H9 (cell line): ENCODE measurements around the gene ENKD1. TPM values are rescaled to one million over a fixed set of nuclear protein-coding genes. Genes with fewer than 3 reads are reported as not detected.

ENCODE experiments used
- DNase-seq: peaks from one replicate; pipeline ENCODE4 v3.0.0-alpha.2; 2017
- H2AFZ ChIP-seq: one replicate; pipeline ENCODE4 v1.6.1; 2013; ENCODE audit warnings: mild to moderate bottlenecking, low read length, control low read depth, moderate library complexity
- H2AK5ac ChIP-seq: 2 replicates; pipeline ENCODE4 v1.6.1; 2013; ENCODE audit warnings: low read length, control low read depth, mixed read lengths; ENCODE audit not compliant: insufficient read length
- H2BK120ac ChIP-seq: one replicate; pipeline ENCODE4 v1.6.1; 2013; ENCODE audit warnings: low read depth, mild to moderate bottlenecking, low read length, control low read depth, inconsistent platforms; ENCODE audit not compliant: poor library complexity, severe bottlenecking
- H2BK12ac ChIP-seq: 2 replicates; pipeline ENCODE4 v1.6.1; 2013; ENCODE audit warnings: low read length, control low read depth, mixed read lengths, low read depth; ENCODE audit not compliant: insufficient read length
- H2BK15ac ChIP-seq: 2 replicates; pipeline ENCODE4 v1.6.1; 2013; ENCODE audit warnings: low read depth, low read length, control low read depth
- H2BK20ac ChIP-seq: one replicate; pipeline ENCODE4 v1.6.1; 2013; ENCODE audit warnings: low read depth, mild to moderate bottlenecking, low read length, control low read depth, inconsistent platforms; ENCODE audit not compliant: poor library complexity, severe bottlenecking
- H2BK5ac ChIP-seq: 2 replicates; pipeline ENCODE4 v1.6.1; 2013; ENCODE audit warnings: low read length, control low read depth, mixed read lengths; ENCODE audit not compliant: insufficient read length
- H3K14ac ChIP-seq: 2 replicates; pipeline ENCODE4 v1.6.1; 2013; ENCODE audit warnings: low read length, control low read depth; ENCODE audit not compliant: insufficient read depth
- H3K18ac ChIP-seq: 2 replicates; pipeline ENCODE4 v1.6.1; 2013; ENCODE audit warnings: low read depth, mild to moderate bottlenecking, mixed read lengths, low read length, control low read depth; ENCODE audit not compliant: insufficient read length
- H3K23ac ChIP-seq: 2 replicates; pipeline ENCODE4 v1.6.1; 2013; ENCODE audit warnings: low read length, control low read depth, mixed read lengths, low read depth; ENCODE audit not compliant: insufficient read length
- H3K23me2 ChIP-seq: 2 replicates; pipeline ENCODE4 v1.6.1; 2013; ENCODE audit warnings: low read depth, mild to moderate bottlenecking, mixed read lengths, low read length, control low read depth; ENCODE audit not compliant: insufficient read length, poor library complexity, severe bottlenecking
- H3K27ac ChIP-seq: 2 replicates; pipeline ENCODE4 v1.5.1; 2013; ENCODE audit warnings: low read length, control low read depth, mixed read lengths, low read depth; ENCODE audit not compliant: insufficient read length
- H3K27me3 ChIP-seq: 2 replicates; pipeline ENCODE4 v1.6.1; 2013; ENCODE audit warnings: low read length, control low read depth, inconsistent platforms; ENCODE audit not compliant: insufficient read depth
- H3K4ac ChIP-seq: 2 replicates; pipeline ENCODE4 v1.6.1; 2013; ENCODE audit warnings: low read depth, mild to moderate bottlenecking, control low read depth, inconsistent platforms, low read length, moderate library complexity
- H3K4me1 ChIP-seq: 2 replicates; pipeline ENCODE4 v1.6.1; 2013; ENCODE audit warnings: low read length, control low read depth, inconsistent platforms; ENCODE audit not compliant: insufficient read depth
- H3K4me2 ChIP-seq: 2 replicates; pipeline ENCODE4 v1.6.1; 2013; ENCODE audit warnings: low read length, control low read depth, mixed read lengths; ENCODE audit not compliant: insufficient read length, insufficient read depth
- H3K56ac ChIP-seq: 2 replicates; pipeline ENCODE4 v1.6.1; 2013; ENCODE audit warnings: low read depth, mild to moderate bottlenecking, mixed read lengths, low read length, control low read depth; ENCODE audit not compliant: insufficient read length
- H3K79me1 ChIP-seq: 2 replicates; pipeline ENCODE4 v1.6.1; 2013; ENCODE audit warnings: low read depth, mild to moderate bottlenecking, moderate library complexity, low read length, control low read depth, inconsistent platforms; ENCODE audit not compliant: insufficient read depth, poor library complexity, severe bottlenecking
- H3K79me2 ChIP-seq: 2 replicates; pipeline ENCODE4 v1.6.1; 2013; ENCODE audit warnings: low read length, control low read depth, inconsistent platforms; ENCODE audit not compliant: insufficient read depth
- H3K9ac ChIP-seq: 2 replicates; pipeline ENCODE4 v1.6.1; 2013; ENCODE audit warnings: low read length, control low read depth, mixed read lengths; ENCODE audit not compliant: insufficient read length; ENCODE audit errors: extremely low read depth
- H3K9me3 ChIP-seq: one replicate; pipeline ENCODE4 v1.6.1; 2013; ENCODE audit warnings: low read depth, low read length, inconsistent platforms; ENCODE audit not compliant: control insufficient read depth
- H3T11ph ChIP-seq: one replicate; pipeline ENCODE4 v1.6.1; 2013; ENCODE audit warnings: mild to moderate bottlenecking, low read length, control low read depth, inconsistent platforms
- H4K20me1 ChIP-seq: one replicate; pipeline ENCODE4 v1.6.1; 2013; ENCODE audit not compliant: control insufficient read depth, insufficient read length, insufficient read depth
- H4K5ac ChIP-seq: 2 replicates; pipeline ENCODE4 v1.6.1; 2013; ENCODE audit warnings: low read depth, mild to moderate bottlenecking, mixed read lengths, low read length, control low read depth; ENCODE audit not compliant: insufficient read length
- H4K8ac ChIP-seq: replicated peaks from 2 replicates; pipeline ENCODE4 v1.6.1; 2013; ENCODE audit warnings: low read length, control low read depth, mixed read lengths, low read depth; ENCODE audit not compliant: insufficient read length
- H4K91ac ChIP-seq: 2 replicates; pipeline ENCODE4 v1.6.1; 2013; ENCODE audit warnings: low read depth, mild to moderate bottlenecking, moderate library complexity, mixed read lengths, low read length, control low read depth; ENCODE audit not compliant: insufficient read length
- H3K27ac Mint-ChIP-seq, 3 experiments: 2 replicates in 2 of 3; 3 replicates in 1 of 3; pipeline ENCODE4 v1.8.0; 2020 to 2021; ENCODE audit warnings: mixed read lengths in 3 of 3, mild to moderate bottlenecking in 1 of 3, moderate library complexity in 1 of 3
- H3K27me3 Mint-ChIP-seq: 2 replicates; pipeline ENCODE4 v1.8.0; 2021; ENCODE audit warnings: low read depth, mild to moderate bottlenecking, moderate library complexity, mixed read lengths
- H3K36me3 Mint-ChIP-seq, 3 experiments: 2 replicates in 2 of 3; 3 replicates in 1 of 3; pipeline ENCODE4 v1.8.0; 2020 to 2021; ENCODE audit warnings: low read depth in 3 of 3, mixed read lengths in 3 of 3; ENCODE audit not compliant: insufficient read depth in 1 of 3
- H3K4me1 Mint-ChIP-seq, 2 experiments: 2 replicates each; pipeline ENCODE4 v1.8.0; 2020; ENCODE audit warnings: mixed read lengths in 2 of 2
- H3K4me3 Mint-ChIP-seq, 2 experiments: 2 replicates in 1 of 2; 3 replicates in 1 of 2; pipeline ENCODE4 v1.8.0; 2020 to 2021; ENCODE audit warnings: mild to moderate bottlenecking in 2 of 2, mixed read lengths in 2 of 2, moderate library complexity in 1 of 2
- H3K9me3 Mint-ChIP-seq, 2 experiments: 2 replicates in 1 of 2; 3 replicates in 1 of 2; pipeline ENCODE4 v1.8.0; 2020; ENCODE audit warnings: mild to moderate bottlenecking in 2 of 2, mixed read lengths in 2 of 2, moderate library complexity in 1 of 2
- WGBS: extraction: QIAGEN DNeasy Blood & Tissue Kit; methylation state at CpG from one replicate; pipeline ENCODE4 v1.1.7; 2013; ENCODE audit warnings: missing lambda C conversion rate, low lambda C conversion rate, mixed read lengths; ENCODE audit not compliant: insufficient read length; ENCODE audit errors: extremely low coverage; 5-methylcytosine and 5-hydroxymethylcytosine counted together
- total RNA-seq: library from RNA; stranded (reverse); gene quantifications from 2 replicates; pipeline ENCODE4 v1.2.1, GENCODE V29; 2021
- TF ChIP-seq, protein P1 (sequence below): fragments of 200-600 bp; sonication (generic); conservative IDR thresholded peaks from 3 replicates; pipeline ENCODE4 v1.8.0; 2021; ENCODE audit warnings: antibody characterized with exemption, mild to moderate bottlenecking

Gene ENKD1
- total RNA-seq, 1 experiment from 2014 or later = 9.5 TPM

DNA sequence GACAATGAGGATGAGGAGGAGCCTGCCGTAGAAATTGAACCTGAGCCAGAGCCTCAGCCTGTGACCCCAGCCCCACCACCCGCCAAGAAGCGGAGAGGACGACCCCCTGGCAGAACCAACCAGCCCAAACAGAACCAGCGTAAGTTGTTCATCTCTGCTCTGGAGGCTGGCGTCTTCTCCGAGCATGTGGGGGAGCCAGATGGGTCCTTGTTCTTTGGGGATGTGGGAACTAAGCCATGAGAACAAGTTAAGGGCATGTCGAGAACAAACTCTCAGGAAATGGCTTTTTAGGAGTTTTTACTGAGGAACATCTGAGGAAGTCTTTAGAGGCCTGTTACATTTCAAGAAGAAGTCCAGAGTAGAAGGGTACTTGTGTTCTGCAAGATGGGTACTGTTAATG lies 29.8 kb downstream of the ENKD1 start:
- no CpG with 5 or more reads among the region's 8 CpGs for WGBS
- H2BK5ac ChIP-seq = no peak overlapping the region
- no peak overlapping the region for H3K14ac ChIP-seq
- no peaks in the 10 kb centered on the region for H3K79me1 ChIP-seq
- H3K27me3 Mint-ChIP-seq = peaks cover 1% of the 10 kb centered on the region; the same call in 1 of the 2 replicates
- no peak overlapping the region for H3K56ac ChIP-seq
- H2AK5ac ChIP-seq = no peak overlapping the region
- H3K27me3 ChIP-seq = no peaks in the 10 kb centered on the region
- no peak overlapping the region for H2AFZ ChIP-seq
- H2BK15ac ChIP-seq = no peak overlapping the region
- no peak overlapping the region for H3T11ph ChIP-seq
- no peaks in the 10 kb centered on the region for H3K9me3 ChIP-seq
- H4K5ac ChIP-seq = no peak overlapping the region
- no peaks in the 10 kb centered on the region for H3K4me1 Mint-ChIP-seq
- TF ChIP-seq, protein P1, sequence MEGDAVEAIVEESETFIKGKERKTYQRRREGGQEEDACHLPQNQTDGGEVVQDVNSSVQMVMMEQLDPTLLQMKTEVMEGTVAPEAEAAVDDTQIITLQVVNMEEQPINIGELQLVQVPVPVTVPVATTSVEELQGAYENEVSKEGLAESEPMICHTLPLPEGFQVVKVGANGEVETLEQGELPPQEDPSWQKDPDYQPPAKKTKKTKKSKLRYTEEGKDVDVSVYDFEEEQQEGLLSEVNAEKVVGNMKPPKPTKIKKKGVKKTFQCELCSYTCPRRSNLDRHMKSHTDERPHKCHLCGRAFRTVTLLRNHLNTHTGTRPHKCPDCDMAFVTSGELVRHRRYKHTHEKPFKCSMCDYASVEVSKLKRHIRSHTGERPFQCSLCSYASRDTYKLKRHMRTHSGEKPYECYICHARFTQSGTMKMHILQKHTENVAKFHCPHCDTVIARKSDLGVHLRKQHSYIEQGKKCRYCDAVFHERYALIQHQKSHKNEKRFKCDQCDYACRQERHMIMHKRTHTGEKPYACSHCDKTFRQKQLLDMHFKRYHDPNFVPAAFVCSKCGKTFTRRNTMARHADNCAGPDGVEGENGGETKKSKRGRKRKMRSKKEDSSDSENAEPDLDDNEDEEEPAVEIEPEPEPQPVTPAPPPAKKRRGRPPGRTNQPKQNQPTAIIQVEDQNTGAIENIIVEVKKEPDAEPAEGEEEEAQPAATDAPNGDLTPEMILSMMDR = no peak
- H3K27ac ChIP-seq = no peak overlapping the region
- H4K91ac ChIP-seq = no peak overlapping the region
- no peak for DNase-seq
- no peak overlapping the region for H3K4me2 ChIP-seq
- no peak overlapping the region for H3K18ac ChIP-seq
- no peaks in the 10 kb centered on the region for H4K20me1 ChIP-seq
- no peak overlapping the region for H2BK20ac ChIP-seq
- peaks cover 22 to 71% (median 51%) of the 10 kb centered on the region in 3 experiments for H3K36me3 Mint-ChIP-seq
- no peak overlapping the region for H3K23ac ChIP-seq
- no peak overlapping the region for H3K4ac ChIP-seq
- H3K9me3 Mint-ChIP-seq = no peaks in the 10 kb centered on the region
- H4K8ac ChIP-seq = no peak overlapping the region
- H2BK120ac ChIP-seq = no peak overlapping the region
- H3K79me2 ChIP-seq = no peaks in the 10 kb centered on the region
- H3K4me3 Mint-ChIP-seq = no peak overlapping the region
- no peaks in the 10 kb centered on the region for H3K4me1 ChIP-seq
- H3K27ac Mint-ChIP-seq = peak overlapping the region in 1 of 3 experiments; percentile 18; a peak in 1 of 7 replicates
- H3K23me2 ChIP-seq = no peaks in the 10 kb centered on the region
- no peak overlapping the region for H3K9ac ChIP-seq
- H2BK12ac ChIP-seq = no peak overlapping the region
